GM12875 (cell line): Measurements from ENCODE around the gene RBM10.

ENCODE experiments used
- H3K4me3 ChIP-seq: one replicate; pipeline ENCODE4 v1.5.1; 2011; ENCODE audit warnings: low read depth, low read length, control low read depth
- CTCF ChIP-seq: IDR thresholded peaks from 2 replicates; pipeline ENCODE4 v1.5.1; 2011; ENCODE audit warnings: low read depth, mild to moderate bottlenecking, control low read depth, inconsistent platforms, low read length, moderate library complexity, borderline replicate concordance; ENCODE audit not compliant: insufficient read depth

RBM10 gene

GRCh38 chrX:47223476-47224250 is 78.6 kb downstream of the RBM10 start:
- TF ChIP-seq CTCF, result no peak
- H3K4me3 ChIP-seq, result no peak overlapping the region

- no peak for TF ChIP-seq CTCF
- H3K4me3 ChIP-seq, result no peak overlapping the region
These were observed 79.4 kb downstream of the RBM10 start for GRCh38 chrX:47224266-47224895.

GRCh38 chrX:47224896-47225290 is 79.9 kb downstream of the RBM10 start:
- no peak for TF ChIP-seq CTCF
- H3K4me3 ChIP-seq, result no peak overlapping the region

GRCh38 chrX:47226071-47226470 is 81.0 kb downstream of the RBM10 start:
- no peak for TF ChIP-seq CTCF
- no peak overlapping the region for H3K4me3 ChIP-seq

GRCh38 chrX:47226531-47227333 is 81.7 kb downstream of the RBM10 start:
- no peak overlapping the region for H3K4me3 ChIP-seq
- TF ChIP-seq CTCF, result no peak

- H3K4me3 ChIP-seq, result no peak overlapping the region
- TF ChIP-seq CTCF, result no peak
These were observed 82.2 kb downstream of the RBM10 start for GRCh38 chrX:47227334-47227583.
